Measurements from ENCODE around the gene HMCN2.
"Not testable (repeated sequence)": the region's sequence is repeated elsewhere in the genome, so short reads cannot be mapped to it uniquely, and the experiment has no call there.

Gene HMCN2

GRCh38 chr9:130422546-130422945 is 157.0 kb downstream of the HMCN2 start:
- in situ Hi-C loops (cut with MboI; ENCODE audit: low sequenced_read_pairs), result no loop called here

GRCh38 chr9:130423272-130423671 is 157.7 kb downstream of the HMCN2 start:
- in situ Hi-C loops (cut with MboI; ENCODE audit: low sequenced_read_pairs), result no loop called here

GRCh38 chr9:130424595-130425454 is 159.3 kb downstream of the HMCN2 start:
- in situ Hi-C loops (cut with MboI; ENCODE audit: low sequenced_read_pairs), result no loop called here

- in situ Hi-C loops (cut with MboI; ENCODE audit: low sequenced_read_pairs), result no loop called here
Measured at GRCh38 chr9:130425741-130426466, 160.3 kb downstream of the HMCN2 start.

GRCh38 chr9:130426467-130426773 is 160.9 kb downstream of the HMCN2 start:
- in situ Hi-C loops (cut with MboI; ENCODE audit: low sequenced_read_pairs), result no loop called here

- in situ Hi-C loops (cut with MboI; ENCODE audit: low sequenced_read_pairs), result no loop called here
Measured at GRCh38 chr9:130426883-130427282, 161.3 kb downstream of the HMCN2 start.

- in situ Hi-C loops (cut with MboI; ENCODE audit: low sequenced_read_pairs), result no loop called here
Measured at GRCh38 chr9:130427326-130427725, 161.8 kb downstream of the HMCN2 start.

GRCh38 chr9:130428086-130428665 is 162.6 kb downstream of the HMCN2 start:
- in situ Hi-C loops (cut with MboI; ENCODE audit: low sequenced_read_pairs), result no loop called here

- in situ Hi-C loops (cut with MboI; ENCODE audit: low sequenced_read_pairs), result no loop called here
Measured at GRCh38 chr9:130429381-130429780, 163.8 kb downstream of the HMCN2 start.

- in situ Hi-C loops (cut with MboI; ENCODE audit: low sequenced_read_pairs), result no loop called here
Measured at GRCh38 chr9:130429831-130430230, 164.3 kb downstream of the HMCN2 start.

GRCh38 chr9:130430232-130430631 is 164.7 kb downstream of the HMCN2 start:
- in situ Hi-C loops (cut with MboI; ENCODE audit: low sequenced_read_pairs), result no loop called here

GRCh38 chr9:130430734-130431535 is 165.4 kb downstream of the HMCN2 start:
- in situ Hi-C loops (cut with MboI; ENCODE audit: low sequenced_read_pairs), result no loop called here

GRCh38 chr9:130431536-130432303 is 166.2 kb downstream of the HMCN2 start:
- in situ Hi-C loops (cut with MboI; ENCODE audit: low sequenced_read_pairs), result no loop called here

- in situ Hi-C loops (cut with MboI; ENCODE audit: low sequenced_read_pairs), result no loop called here
Measured at GRCh38 chr9:130432362-130432761, 166.8 kb downstream of the HMCN2 start.

- in situ Hi-C loops (cut with MboI; ENCODE audit: low sequenced_read_pairs), result no loop called here
Measured at GRCh38 chr9:130432796-130433167, 167.2 kb downstream of the HMCN2 start.

- in situ Hi-C loops (cut with MboI; ENCODE audit: low sequenced_read_pairs), result no loop called here
Measured at GRCh38 chr9:130433168-130433946, 167.8 kb downstream of the HMCN2 start.

- in situ Hi-C loops (cut with MboI; ENCODE audit: low sequenced_read_pairs), result no loop called here
Measured at GRCh38 chr9:130433947-130434262, 168.3 kb downstream of the HMCN2 start.

GRCh38 chr9:130434656-130435055 is 169.1 kb downstream of the HMCN2 start:
- in situ Hi-C loops (cut with MboI; ENCODE audit: low sequenced_read_pairs), result not testable (repeated sequence)

- in situ Hi-C loops (cut with MboI; ENCODE audit: low sequenced_read_pairs), result no loop called here
Measured at GRCh38 chr9:130437011-130437789, 171.6 kb downstream of the HMCN2 start.

All from HL-60/S4 (cell line).